HUES64 (cell line): ENCODE measurements around the gene HECTD1.
"Not testable (repeated sequence)": the region's sequence is repeated elsewhere in the genome, so short reads cannot be mapped to it uniquely, and the experiment has no call there.

ENCODE experiments used
- H3K27ac ChIP-seq: 2 replicates; pipeline ENCODE4 v1.7.0; 2013; ENCODE audit warnings: low read depth, low read length, inconsistent platforms
- H3K27me3 ChIP-seq: 2 replicates; pipeline ENCODE4 v1.6.1; 2013; ENCODE audit warnings: mild to moderate bottlenecking, low read length; ENCODE audit not compliant: insufficient read depth
- H3K36me3 ChIP-seq: 2 replicates; pipeline ENCODE4 v1.6.1; 2013; ENCODE audit warnings: mild to moderate bottlenecking, low read length; ENCODE audit not compliant: insufficient read depth
- H3K4me1 ChIP-seq: 2 replicates; pipeline ENCODE4 v1.6.1; 2013; ENCODE audit warnings: mild to moderate bottlenecking, low read length, moderate library complexity; ENCODE audit not compliant: insufficient read depth
- H3K4me3 ChIP-seq: 2 replicates; pipeline ENCODE4 v1.5.1; 2013; ENCODE audit warnings: mild to moderate bottlenecking, low read length, moderate library complexity
- H3K9ac ChIP-seq: 2 replicates; pipeline ENCODE4 v1.6.1; 2013; ENCODE audit warnings: mild to moderate bottlenecking, low read depth, low read length
- H3K9me3 ChIP-seq: 2 replicates; pipeline ENCODE4 v1.6.1; 2013; ENCODE audit warnings: low read depth, low read length; ENCODE audit not compliant: insufficient read depth
- WGBS: fragments of 150-250, 120-280 bp; methylation state at CpG from one replicate; pipeline ENCODE4 v1.1.7; 2013; ENCODE audit warnings: missing lambda C conversion rate; 5-methylcytosine and 5-hydroxymethylcytosine counted together

The HECTD1 gene

GRCh38 chr14:31242161-31242940, 34.8 kb upstream of the HECTD1 start:
- not testable (repeated sequence) for H3K9me3 ChIP-seq, H3K9ac ChIP-seq, H3K36me3 ChIP-seq, H3K4me1 ChIP-seq, H3K27me3 ChIP-seq, H3K27ac ChIP-seq, H3K4me3 ChIP-seq
- 91% methylated on average over 8 of the region's 10 CpGs for WGBS

- H3K4me3 ChIP-seq = no peak overlapping the region
- H3K4me1 ChIP-seq = peaks cover 5% of the 10 kb centered on the region
- WGBS = 88% methylated on average over 2 of the region's 2 CpGs
- H3K9me3 ChIP-seq = no peaks in the 10 kb centered on the region
- H3K9ac ChIP-seq = no peak overlapping the region
- H3K27ac ChIP-seq = no peak overlapping the region
- no peaks in the 10 kb centered on the region for H3K36me3 ChIP-seq
- no peaks in the 10 kb centered on the region for H3K27me3 ChIP-seq
Measured at GRCh38 chr14:31241450-31242114, 34.0 kb upstream of the HECTD1 start.

GRCh38 chr14:31239741-31240140, 32.1 kb upstream of the HECTD1 start:
- no peak overlapping the region for H3K4me3 ChIP-seq
- H3K36me3 ChIP-seq = no peaks in the 10 kb centered on the region
- WGBS = 94% methylated on average over 6 of the region's 6 CpGs
- H3K4me1 ChIP-seq = peaks cover 5% of the 10 kb centered on the region
- H3K9me3 ChIP-seq = no peaks in the 10 kb centered on the region
- H3K27me3 ChIP-seq = no peaks in the 10 kb centered on the region
- no peak overlapping the region for H3K9ac ChIP-seq
- no peak overlapping the region for H3K27ac ChIP-seq

GRCh38 chr14:31235462-31235861, 27.9 kb upstream of the HECTD1 start:
- Histone ChIP-seq H3K9ac (no peak overlapping the region), H3K4me3 (no peak overlapping the region), H3K9me3 (no peaks in the 10 kb centered on the region), H3K27me3 (no peaks in the 10 kb centered on the region), H3K36me3 (no peaks in the 10 kb centered on the region), H3K27ac (no peak overlapping the region), H3K4me1 (no peaks in the 10 kb centered on the region)
- WGBS = 88% methylated on average over 1 of the region's 3 CpGs

- H3K27me3 ChIP-seq = no peaks in the 10 kb centered on the region
- H3K9ac ChIP-seq = no peak overlapping the region
- H3K36me3 ChIP-seq = no peaks in the 10 kb centered on the region
- no peak overlapping the region for H3K4me3 ChIP-seq
- H3K4me1 ChIP-seq = no peaks in the 10 kb centered on the region
- WGBS = 100% methylated on average over 3 of the region's 3 CpGs
- H3K27ac ChIP-seq = no peak overlapping the region
- no peaks in the 10 kb centered on the region for H3K9me3 ChIP-seq
Measured at GRCh38 chr14:31232081-31232480, 24.5 kb upstream of the HECTD1 start.

- H3K36me3 ChIP-seq, H3K9ac ChIP-seq, H3K4me3 ChIP-seq, H3K27ac ChIP-seq, H3K27me3 ChIP-seq, H3K4me1 ChIP-seq, H3K9me3 ChIP-seq: not testable (repeated sequence)
- WGBS = 92% methylated on average over 2 of the region's 2 CpGs
Measured at GRCh38 chr14:31231272-31231671, 23.7 kb upstream of the HECTD1 start.

GRCh38 chr14:31230573-31230958, 23.0 kb upstream of the HECTD1 start:
- Histone ChIP-seq H3K4me3 (no peak overlapping the region), H3K27ac (no peak overlapping the region)
- WGBS = 100% methylated on average over 1 of the region's 1 CpG

GRCh38 chr14:31229638-31230572, 22.3 kb upstream of the HECTD1 start:
- Histone ChIP-seq H3K36me3 (no peaks in the 10 kb centered on the region), H3K27me3 (no peaks in the 10 kb centered on the region), H3K9me3 (no peaks in the 10 kb centered on the region), H3K4me1 (no peaks in the 10 kb centered on the region), H3K9ac (no peak overlapping the region), H3K27ac (no peak overlapping the region), H3K4me3 (peak overlapping the region; percentile 36; the same call in 1 of the 2 replicates)
- 62% methylated on average over 16 of the region's 17 CpGs for WGBS

More at GRCh38 chr14:31230573-31230958, 23.0 kb upstream of the HECTD1 start:
- H3K4me1 ChIP-seq = no peaks in the 10 kb centered on the region
- H3K27me3 ChIP-seq = no peaks in the 10 kb centered on the region
- H3K36me3 ChIP-seq = no peaks in the 10 kb centered on the region
- H3K9me3 ChIP-seq = no peaks in the 10 kb centered on the region
- no peak overlapping the region for H3K9ac ChIP-seq

GRCh38 chr14:31229009-31229408, 21.4 kb upstream of the HECTD1 start:
- Histone ChIP-seq H3K9ac (no peak overlapping the region), H3K36me3 (no peaks in the 10 kb centered on the region), H3K4me1 (no peaks in the 10 kb centered on the region), H3K9me3 (no peaks in the 10 kb centered on the region), H3K4me3 (no peak overlapping the region), H3K27ac (no peak overlapping the region), H3K27me3 (no peaks in the 10 kb centered on the region)

GRCh38 chr14:31228533-31228932, 20.9 kb upstream of the HECTD1 start:
- Histone ChIP-seq H3K9ac (no peak overlapping the region), H3K27ac (no peak overlapping the region), H3K9me3 (no peaks in the 10 kb centered on the region), H3K36me3 (no peaks in the 10 kb centered on the region), H3K27me3 (no peaks in the 10 kb centered on the region), H3K4me1 (no peaks in the 10 kb centered on the region), H3K4me3 (no peak overlapping the region)

GRCh38 chr14:31224808-31225207, 17.2 kb upstream of the HECTD1 start:
- Histone ChIP-seq H3K36me3 (no peaks in the 10 kb centered on the region), H3K9me3 (no peaks in the 10 kb centered on the region), H3K4me1 (no peaks in the 10 kb centered on the region), H3K27ac (no peak overlapping the region), H3K4me3 (no peak overlapping the region), H3K9ac (no peak overlapping the region), H3K27me3 (no peaks in the 10 kb centered on the region)
- no CpG with 5 or more reads among the region's 1 CpG for whole genome bisulfite sequencing
